DOHH2 (cell line): ENCODE data around the gene NRDE2.

ENCODE experiments used
- H3F3A ChIP-seq: fragments of 200-600 bp; sonication (generic), shearing (Covaris generic); 2 replicates; pipeline ENCODE4 v1.6.0; 2016; ENCODE audit warnings: antibody characterized with exemption, mild to moderate bottlenecking; ENCODE audit not compliant: control insufficient read depth, insufficient read depth
- H3K27ac ChIP-seq: fragments of 200-600 bp; sonication (generic); 2 replicates; pipeline ENCODE4 v1.5.1; 2014; ENCODE audit warnings: low read depth, mild to moderate bottlenecking, low read length, moderate library complexity
- H3K27me3 ChIP-seq: fragments of 200-600 bp; sonication (generic); 2 replicates; pipeline ENCODE4 v1.6.1; 2014; ENCODE audit warnings: mild to moderate bottlenecking, low read length, mixed read lengths; ENCODE audit not compliant: control insufficient read depth
- H3K36me3 ChIP-seq: fragments of 200-600 bp; sonication (generic); 2 replicates; pipeline ENCODE4 v1.6.1; 2014; ENCODE audit warnings: mild to moderate bottlenecking, low read length, moderate library complexity, mixed read lengths; ENCODE audit not compliant: control insufficient read depth
- H3K4me1 ChIP-seq: fragments of 200-600 bp; sonication (generic); 2 replicates; pipeline ENCODE4 v1.6.1; 2014; ENCODE audit warnings: mild to moderate bottlenecking, low read length, mixed read lengths; ENCODE audit not compliant: control insufficient read depth
- H3K4me2 ChIP-seq: fragments of 200-600 bp; sonication (generic); 2 replicates; pipeline ENCODE4 v1.6.0; 2014; ENCODE audit warnings: mild to moderate bottlenecking, low read length, moderate library complexity
- H3K4me3 ChIP-seq: fragments of 200-600 bp; sonication (generic); 2 replicates; pipeline ENCODE4 v1.5.1; 2014; ENCODE audit warnings: mild to moderate bottlenecking, low read length, mixed read lengths
- H3K79me2 ChIP-seq: fragments of 200-600 bp; sonication (generic); 2 replicates; pipeline ENCODE4 v1.6.1; 2014; ENCODE audit warnings: mild to moderate bottlenecking, low read length, mixed read lengths; ENCODE audit not compliant: control insufficient read depth
- H3K9me2 ChIP-seq: fragments of 200-600 bp; sonication (generic); replicated peaks from 2 replicates; pipeline ENCODE4 v1.6.1; 2014; ENCODE audit warnings: mild to moderate bottlenecking, low read length, mixed read lengths; ENCODE audit not compliant: control insufficient read depth
- H3K9me3 ChIP-seq: fragments of 200-600 bp; sonication (generic); 2 replicates; pipeline ENCODE4 v1.6.1; 2014; ENCODE audit warnings: antibody characterized with exemption, low read length, mixed read lengths; ENCODE audit not compliant: control insufficient read depth, insufficient read depth
- H4K20me1 ChIP-seq: fragments of 200-600 bp; sonication (generic); 2 replicates; pipeline ENCODE4 v1.6.0; 2014; ENCODE audit warnings: low read depth, mild to moderate bottlenecking, antibody characterized with exemption, low read length, moderate library complexity; ENCODE audit not compliant: control insufficient read depth, insufficient read depth
- EZH2phosphoT487 ChIP-seq: fragments of 200-600 bp; sonication (generic); IDR thresholded peaks from 2 replicates; pipeline ENCODE4 v1.6.1; 2017; ENCODE audit warnings: borderline replicate concordance, mild to moderate bottlenecking, antibody characterized with exemption, low read length, moderate library complexity, mixed read lengths
- TF ChIP-seq, protein P1 (sequence below): fragments of 200-600 bp; sonication (generic); IDR thresholded peaks from one replicate; pipeline ENCODE4 v1.5.1; 2014; ENCODE audit warnings: antibody characterized with exemption, mild to moderate bottlenecking, low read depth, low read length; ENCODE audit not compliant: poor library complexity, severe bottlenecking

Gene NRDE2

DNA sequence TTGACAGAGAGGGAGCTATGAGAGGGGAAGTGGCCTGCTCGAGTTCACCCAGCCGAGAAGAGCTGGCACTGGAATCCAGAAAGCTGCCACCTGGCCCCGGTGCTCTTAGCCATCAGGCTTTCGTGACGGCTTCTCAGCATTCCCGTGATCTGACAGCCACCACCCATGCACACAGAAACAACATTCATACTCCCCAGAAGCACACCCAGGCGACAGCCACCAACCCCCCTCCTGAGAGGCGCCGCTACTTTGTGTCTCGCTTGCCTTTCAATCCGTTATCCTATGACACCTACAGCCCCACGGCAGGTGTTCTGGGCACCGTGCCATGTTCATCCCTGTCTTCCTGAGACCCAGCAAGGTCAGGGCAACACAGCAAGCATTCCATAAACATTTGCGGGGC lies 44.0 kb downstream of the NRDE2 start:
- TF ChIP-seq, protein P1, sequence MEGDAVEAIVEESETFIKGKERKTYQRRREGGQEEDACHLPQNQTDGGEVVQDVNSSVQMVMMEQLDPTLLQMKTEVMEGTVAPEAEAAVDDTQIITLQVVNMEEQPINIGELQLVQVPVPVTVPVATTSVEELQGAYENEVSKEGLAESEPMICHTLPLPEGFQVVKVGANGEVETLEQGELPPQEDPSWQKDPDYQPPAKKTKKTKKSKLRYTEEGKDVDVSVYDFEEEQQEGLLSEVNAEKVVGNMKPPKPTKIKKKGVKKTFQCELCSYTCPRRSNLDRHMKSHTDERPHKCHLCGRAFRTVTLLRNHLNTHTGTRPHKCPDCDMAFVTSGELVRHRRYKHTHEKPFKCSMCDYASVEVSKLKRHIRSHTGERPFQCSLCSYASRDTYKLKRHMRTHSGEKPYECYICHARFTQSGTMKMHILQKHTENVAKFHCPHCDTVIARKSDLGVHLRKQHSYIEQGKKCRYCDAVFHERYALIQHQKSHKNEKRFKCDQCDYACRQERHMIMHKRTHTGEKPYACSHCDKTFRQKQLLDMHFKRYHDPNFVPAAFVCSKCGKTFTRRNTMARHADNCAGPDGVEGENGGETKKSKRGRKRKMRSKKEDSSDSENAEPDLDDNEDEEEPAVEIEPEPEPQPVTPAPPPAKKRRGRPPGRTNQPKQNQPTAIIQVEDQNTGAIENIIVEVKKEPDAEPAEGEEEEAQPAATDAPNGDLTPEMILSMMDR = no peak
- no peaks in the 10 kb centered on the region for H3F3A ChIP-seq
- no peak overlapping the region for H3K4me3 ChIP-seq
- H4K20me1 ChIP-seq = no peaks in the 10 kb centered on the region
- peaks cover 46% of the 10 kb centered on the region for H3K36me3 ChIP-seq
- H3K4me1 ChIP-seq = no peaks in the 10 kb centered on the region
- H3K27me3 ChIP-seq = no peaks in the 10 kb centered on the region
- no peak overlapping the region for H3K27ac ChIP-seq
- no peak overlapping the region for H3K4me2 ChIP-seq
- H3K9me2 ChIP-seq = no peaks in the 10 kb centered on the region
- H3K9me3 ChIP-seq = no peaks in the 10 kb centered on the region
- no peaks in the 10 kb centered on the region for H3K79me2 ChIP-seq

- Histone ChIP-seq H3K79me2 (no peaks in the 10 kb centered on the region), H4K20me1 (no peaks in the 10 kb centered on the region), H3K27me3 (no peaks in the 10 kb centered on the region), H3K36me3 (peaks cover 9% of the 10 kb centered on the region), H3K9me3 (no peaks in the 10 kb centered on the region), H3K4me2 (no peak overlapping the region), H3F3A (no peaks in the 10 kb centered on the region), H3K27ac (no peak overlapping the region), H3K4me3 (no peak overlapping the region), H3K9me2 (no peaks in the 10 kb centered on the region), H3K4me1 (no peaks in the 10 kb centered on the region)
- TF ChIP-seq, protein P1 = no peak
- TF ChIP-seq EZH2phosphoT487 = no peak
Measured at GRCh38 chr14:90281756-90282155, 50.0 kb downstream of the NRDE2 start.

DNA sequence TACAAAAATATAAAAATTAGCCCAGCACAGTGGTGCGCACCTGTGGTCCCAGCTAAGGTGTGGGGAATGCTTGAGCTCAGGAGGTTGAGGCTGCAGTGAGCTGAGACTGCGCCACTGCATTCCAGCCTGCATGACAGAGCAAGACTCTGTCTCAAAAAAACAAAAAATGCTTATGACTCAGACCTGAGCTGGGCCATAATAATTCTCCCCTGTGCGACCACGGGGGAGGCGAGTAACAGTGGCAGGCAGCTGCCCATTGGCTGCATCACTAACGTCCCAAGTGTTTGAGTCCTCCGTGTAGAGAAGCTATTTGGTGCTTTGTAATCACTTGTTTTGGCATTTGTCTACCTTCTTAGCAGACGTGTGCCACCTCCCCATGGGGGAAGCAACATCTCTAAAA lies 50.5 kb downstream of the NRDE2 start:
- no peak overlapping the region for H3K27ac ChIP-seq
- no peak overlapping the region for H3K4me2 ChIP-seq
- H4K20me1 ChIP-seq = no peaks in the 10 kb centered on the region
- H3K4me1 ChIP-seq = no peaks in the 10 kb centered on the region
- no peaks in the 10 kb centered on the region for H3K27me3 ChIP-seq
- H3K9me2 ChIP-seq = no peaks in the 10 kb centered on the region
- H3K9me3 ChIP-seq = no peaks in the 10 kb centered on the region
- H3K36me3 ChIP-seq = peaks cover 7% of the 10 kb centered on the region
- no peak for TF ChIP-seq EZH2phosphoT487
- TF ChIP-seq, protein P1 = no peak
- no peaks in the 10 kb centered on the region for H3K79me2 ChIP-seq
- no peak overlapping the region for H3K4me3 ChIP-seq
- no peaks in the 10 kb centered on the region for H3F3A ChIP-seq

- H3K9me3 ChIP-seq = no peaks in the 10 kb centered on the region
- H3K4me1 ChIP-seq = no peaks in the 10 kb centered on the region
- H3K36me3 ChIP-seq = peaks cover 4% of the 10 kb centered on the region
- H4K20me1 ChIP-seq = no peaks in the 10 kb centered on the region
- 0 out of 2 replicates have a peak, but pooled peaks cover 3% of the 10 kb centered on the region for H3F3A ChIP-seq
- H3K4me3 ChIP-seq = no peak overlapping the region
- H3K9me2 ChIP-seq = no peaks in the 10 kb centered on the region
- no peaks in the 10 kb centered on the region for H3K79me2 ChIP-seq
- TF ChIP-seq, protein P1 = no peak
- TF ChIP-seq EZH2phosphoT487 = no peak
- no peaks in the 10 kb centered on the region for H3K27me3 ChIP-seq
- H3K4me2 ChIP-seq = no peak overlapping the region
- no peak overlapping the region for H3K27ac ChIP-seq
Measured at GRCh38 chr14:90280096-90280495, 51.6 kb downstream of the NRDE2 start.
